Cerebellar cortex (tissue), 1 donor: Measurements from ENCODE around the gene ZSCAN20.
A peak's percentile ranks its signal among the peaks of the same experiment; 100 is the strongest.
"Not testable (repeated sequence)": the region's sequence is repeated elsewhere in the genome, so short reads cannot be mapped to it uniquely, and the experiment has no call there.

Experiments
- DNase-seq: peaks from one replicate; pipeline ENCODE4 v3.0.0-alpha.2; 2015; ENCODE audit warnings: low spot score

Gene ZSCAN20

GRCh38 chr1:33488624-33489023 lies 16.2 kb downstream of the ZSCAN20 start:
- DNase-seq: no peak

GRCh38 chr1:33494929-33495328 lies 22.5 kb downstream of the ZSCAN20 start:
- no peak for DNase-seq

DNA sequence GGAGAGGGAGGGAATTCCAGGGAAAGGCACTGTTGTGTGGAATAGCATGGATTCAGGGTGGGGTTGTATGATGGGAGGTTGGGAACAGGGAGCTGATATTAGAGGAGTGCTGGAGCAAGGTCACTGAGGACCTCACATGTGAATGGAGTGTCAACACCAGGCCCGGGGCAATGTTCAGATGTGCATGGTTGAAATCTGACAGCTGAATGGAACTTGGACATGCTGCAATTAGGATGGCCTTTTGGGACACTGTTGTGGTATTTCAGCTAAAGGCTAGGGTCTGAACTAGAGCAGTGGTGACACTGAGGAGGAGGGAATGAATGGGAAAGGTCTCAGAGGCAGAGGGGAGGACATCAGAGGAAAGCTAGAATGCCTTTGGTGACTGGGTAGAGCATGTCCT lies 25.0 kb downstream of the ZSCAN20 start:
- DNase-seq: no peak

DNA sequence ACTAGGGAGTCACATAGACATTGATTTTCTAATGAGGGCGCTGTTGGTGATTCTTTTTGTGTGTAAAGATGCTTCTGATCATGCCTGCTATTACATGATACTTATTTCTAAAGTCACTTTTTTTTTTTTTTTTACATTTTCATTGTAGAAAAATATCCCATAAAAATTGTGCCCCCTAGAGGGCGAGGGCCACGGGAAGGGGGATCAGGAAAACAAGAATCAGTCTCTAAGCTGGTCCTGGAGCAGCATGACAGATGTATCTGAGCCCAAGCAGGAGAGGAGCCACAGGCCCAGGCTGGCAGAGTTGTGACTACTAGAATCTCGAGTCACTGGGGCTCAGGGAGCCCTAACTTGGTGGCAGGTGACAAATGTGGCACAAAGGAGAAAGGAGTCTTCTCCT lies 28.1 kb downstream of the ZSCAN20 start:
- DNase-seq: no peak

- DNase-seq: no peak
Measured at GRCh38 chr1:33501309-33501708, 28.9 kb downstream of the ZSCAN20 start.

- DNase-seq: no peak
Measured at GRCh38 chr1:33501774-33502173, 29.3 kb downstream of the ZSCAN20 start.

DNA sequence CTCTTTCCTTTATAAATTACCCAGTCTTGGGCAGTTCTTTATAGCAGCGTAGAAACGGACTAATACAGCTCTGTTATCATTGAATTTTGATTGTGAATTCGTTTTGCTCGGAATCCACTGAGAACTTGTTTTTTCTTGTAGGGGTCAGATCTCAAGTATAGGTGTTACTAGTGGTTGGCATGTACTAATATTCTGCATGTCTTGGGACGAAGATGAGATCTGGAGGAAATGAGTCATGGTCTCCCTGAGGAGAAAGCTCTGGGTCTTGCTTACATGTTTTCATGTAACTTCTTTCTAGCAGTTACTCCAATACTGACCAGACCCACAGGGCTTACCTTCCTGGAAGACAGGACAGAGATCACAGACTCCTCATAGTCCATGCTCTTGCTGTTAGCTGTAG lies 30.3 kb downstream of the ZSCAN20 start:
- no peak for DNase-seq

GRCh38 chr1:33503506-33503905 lies 31.1 kb downstream of the ZSCAN20 start:
- DNase-seq: no peak

DNA sequence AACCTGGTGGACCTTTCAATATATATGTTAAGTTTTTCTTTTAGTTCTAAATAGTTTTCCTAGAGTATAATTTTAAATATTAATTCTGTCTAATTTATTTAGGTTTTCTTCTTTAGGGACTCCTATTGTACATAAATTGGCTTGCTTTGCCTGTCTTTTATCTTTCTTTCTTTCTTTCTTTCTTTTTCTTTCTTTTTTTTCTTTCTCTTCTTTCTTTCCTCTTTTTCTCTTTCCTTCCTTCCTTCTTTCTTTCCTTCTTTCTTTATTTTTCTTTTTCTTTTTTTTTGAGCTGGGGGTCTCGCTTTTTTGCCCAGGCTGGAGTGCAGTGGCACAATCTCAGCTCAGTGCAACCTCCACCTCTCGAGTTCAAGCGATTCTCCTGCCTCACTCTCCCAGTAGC lies 35.2 kb downstream of the ZSCAN20 start:
- DNase-seq: no peak

DNA sequence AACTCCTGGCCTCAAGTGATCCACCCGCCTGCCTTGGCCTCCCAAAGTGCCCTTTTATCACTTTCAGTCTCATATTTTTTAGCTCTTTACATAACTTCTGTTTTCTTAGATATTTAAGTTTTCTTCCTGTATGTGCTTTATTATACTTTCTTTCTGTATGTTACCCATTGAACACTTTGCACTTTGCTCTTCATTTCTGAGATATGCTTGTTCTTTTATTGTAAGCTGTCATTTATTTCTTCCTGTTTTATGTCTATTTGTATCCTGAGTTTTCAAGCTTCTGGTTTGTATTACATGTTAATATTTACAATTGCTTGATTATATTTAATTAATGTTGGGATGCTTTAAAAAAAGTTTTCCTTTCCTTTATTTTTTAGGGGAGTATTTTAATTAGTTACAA lies 35.7 kb downstream of the ZSCAN20 start:
- no peak for DNase-seq

DNA sequence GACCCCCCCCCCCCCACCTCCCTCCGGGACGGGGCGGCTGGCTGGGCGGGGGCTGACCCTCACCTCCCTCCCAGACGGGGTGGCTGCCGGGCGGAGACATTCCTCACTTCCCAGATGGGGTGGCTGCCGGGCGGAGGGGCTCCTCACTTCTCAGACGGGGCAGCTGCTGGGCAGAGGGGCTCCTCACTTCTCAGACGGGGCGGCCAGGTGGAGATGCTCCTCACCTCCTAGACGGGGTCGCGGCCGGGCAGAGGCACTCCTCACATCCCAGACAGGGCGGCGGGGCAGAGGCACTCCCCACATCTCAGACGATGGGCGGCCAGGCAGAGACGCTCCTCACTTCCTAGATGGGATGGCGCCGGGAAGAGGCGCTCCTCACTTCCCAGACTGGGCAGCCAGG lies 36.8 kb downstream of the ZSCAN20 start:
- DNase-seq: not testable (repeated sequence)

- no peak for DNase-seq
Measured at GRCh38 chr1:33512226-33513011, 40.0 kb downstream of the ZSCAN20 start.

DNA sequence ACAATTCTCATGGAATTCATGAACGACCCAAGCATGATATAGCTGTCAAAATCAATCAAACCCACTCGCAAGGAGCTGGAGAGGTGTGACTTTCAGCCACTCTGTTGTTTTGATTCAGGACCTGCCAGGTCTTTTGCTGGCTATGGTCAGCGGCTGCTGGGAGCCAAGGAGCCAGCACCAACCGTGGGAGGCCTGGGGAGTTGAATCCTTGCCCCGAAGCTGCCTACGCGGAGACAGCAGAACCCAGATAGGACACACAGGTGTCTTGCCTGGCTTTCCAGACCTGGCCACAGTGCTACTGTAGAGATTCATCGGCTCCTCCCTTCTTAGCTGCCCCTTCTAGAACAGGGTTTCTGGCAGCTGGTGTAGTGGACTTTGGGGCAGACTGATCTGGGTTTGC lies 42.7 kb downstream of the ZSCAN20 start:
- DNase-seq: peak; percentile 60

DNA sequence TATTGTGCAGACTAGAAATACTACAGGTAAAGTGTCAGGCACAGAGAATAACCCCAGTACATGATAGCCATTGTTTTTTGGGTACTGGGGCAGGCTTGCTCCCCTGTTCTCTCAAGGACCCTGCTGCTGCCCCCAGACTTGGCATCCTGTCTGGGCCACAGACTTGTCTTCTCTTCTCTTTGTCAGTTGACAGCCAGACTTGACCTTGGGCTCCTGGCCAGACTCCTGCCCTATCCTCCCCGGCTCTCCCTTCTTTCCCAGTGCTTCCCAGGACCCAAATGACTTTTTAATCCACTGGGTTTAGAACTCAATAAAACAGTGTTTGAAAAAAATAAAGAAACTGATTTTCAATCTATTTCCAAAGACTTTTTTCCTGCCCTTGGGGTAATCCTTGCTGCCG lies 43.2 kb downstream of the ZSCAN20 start:
- DNase-seq: no peak

DNA sequence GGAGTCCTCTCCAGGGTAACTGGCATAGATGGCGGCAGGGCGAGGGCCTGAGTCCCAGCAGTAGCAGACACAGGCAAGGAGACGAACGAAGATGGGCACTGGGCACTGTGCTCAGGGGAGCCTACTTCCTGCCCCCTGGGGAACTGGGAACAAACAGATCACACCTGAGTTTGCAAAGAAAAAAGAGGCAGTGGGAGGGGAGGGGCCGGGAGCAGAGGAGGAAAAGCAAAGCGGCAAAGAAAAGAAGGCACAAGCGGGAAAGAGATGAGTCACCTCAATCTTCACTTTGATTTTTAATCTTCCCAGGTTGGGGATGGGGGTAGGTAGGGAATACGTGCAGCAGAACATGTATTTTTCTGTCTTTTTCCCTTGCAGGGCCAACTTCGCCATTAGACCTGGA lies 44.0 kb downstream of the ZSCAN20 start:
- DNase-seq: no peak

- no peak for DNase-seq
Measured at GRCh38 chr1:33516891-33517567, 44.6 kb downstream of the ZSCAN20 start.

DNA sequence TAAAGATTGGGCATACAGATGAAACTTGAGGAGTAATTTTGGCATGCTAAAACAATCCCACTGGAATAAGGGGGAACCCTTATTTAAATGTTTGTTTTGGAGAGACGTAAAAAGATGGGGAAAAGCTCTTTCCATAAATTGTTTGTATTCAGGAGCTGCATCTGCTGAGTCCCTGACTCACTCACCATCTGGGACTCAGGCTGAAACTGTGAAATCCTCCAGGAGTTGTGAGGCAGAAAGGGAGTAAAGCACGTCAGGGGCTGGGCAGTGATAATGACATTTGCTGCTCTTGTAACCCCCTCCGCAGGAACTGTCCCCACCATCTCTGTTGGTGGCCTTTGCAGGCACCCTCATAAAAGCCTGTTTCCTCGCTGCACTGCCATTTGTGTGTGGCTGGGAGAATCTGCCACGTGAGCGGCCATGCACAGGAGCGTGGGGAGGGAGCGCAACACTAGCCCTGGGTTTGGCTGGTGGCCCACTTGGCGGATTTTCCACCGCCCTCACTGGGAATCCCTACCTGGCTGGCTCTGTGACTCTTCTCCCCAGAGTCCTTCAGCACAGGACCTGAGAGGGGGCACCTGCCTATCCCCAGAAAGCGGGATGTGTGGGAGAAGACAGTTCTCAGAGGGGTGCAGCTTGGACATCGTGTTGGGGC lies 45.3 kb downstream of the ZSCAN20 start:
- no peak for DNase-seq

- no peak for DNase-seq
Measured at GRCh38 chr1:33519240-33519884, 46.9 kb downstream of the ZSCAN20 start.

GRCh38 chr1:33524586-33524985 lies 52.1 kb downstream of the ZSCAN20 start:
- DNase-seq: no peak

DNA sequence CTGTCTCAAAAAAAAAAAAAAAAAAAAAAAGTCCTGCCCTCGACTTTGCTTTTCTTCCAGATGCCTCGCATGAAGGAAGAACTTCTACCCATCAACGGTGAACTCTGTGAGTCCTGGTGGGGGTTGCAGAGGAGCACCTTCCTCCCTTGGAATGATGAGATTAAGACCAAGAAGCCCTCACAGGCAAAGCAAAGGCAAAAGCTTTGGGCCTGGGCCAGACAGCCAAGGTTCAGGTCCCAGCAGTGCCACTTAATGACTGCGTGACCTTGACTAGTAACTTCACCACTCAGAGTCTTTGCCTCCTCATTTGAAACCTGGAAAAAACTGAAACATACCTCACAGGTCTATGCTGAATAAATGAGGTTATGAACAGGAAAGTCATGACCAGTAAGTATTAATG lies 55.5 kb downstream of the ZSCAN20 start:
- DNase-seq: no peak

DNA sequence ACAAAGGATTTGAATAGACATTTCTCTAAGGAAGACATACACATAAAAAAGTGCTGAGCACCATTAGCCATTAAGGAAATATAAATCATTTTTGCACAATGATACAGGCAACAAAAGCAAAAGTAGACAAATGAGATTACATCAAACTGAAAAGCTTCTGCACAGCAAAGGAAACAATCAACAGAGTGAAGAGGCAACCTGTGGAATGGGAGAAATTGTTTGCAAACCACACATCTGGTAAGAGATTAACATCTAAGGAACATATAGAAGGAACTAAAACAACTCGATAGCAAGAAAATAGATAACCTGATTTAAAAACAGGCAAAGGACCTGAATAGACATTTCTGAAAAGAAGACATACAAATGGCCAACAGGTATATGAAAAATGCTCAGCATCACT lies 57.5 kb downstream of the ZSCAN20 start:
- no peak for DNase-seq

GRCh38 chr1:33532250-33532649 lies 59.8 kb downstream of the ZSCAN20 start:
- no peak for DNase-seq

GRCh38 chr1:33532936-33533335 lies 60.5 kb downstream of the ZSCAN20 start:
- no peak for DNase-seq
